HK-2 (cell line): ENCODE results near the gene PIK3IP1.

Experiments
- DNase-seq: peaks from one replicate; pipeline ENCODE4 v3.0.0-alpha.2; 2018; ENCODE audit not compliant: unreplicated experiment

PIK3IP1 gene

DNA sequence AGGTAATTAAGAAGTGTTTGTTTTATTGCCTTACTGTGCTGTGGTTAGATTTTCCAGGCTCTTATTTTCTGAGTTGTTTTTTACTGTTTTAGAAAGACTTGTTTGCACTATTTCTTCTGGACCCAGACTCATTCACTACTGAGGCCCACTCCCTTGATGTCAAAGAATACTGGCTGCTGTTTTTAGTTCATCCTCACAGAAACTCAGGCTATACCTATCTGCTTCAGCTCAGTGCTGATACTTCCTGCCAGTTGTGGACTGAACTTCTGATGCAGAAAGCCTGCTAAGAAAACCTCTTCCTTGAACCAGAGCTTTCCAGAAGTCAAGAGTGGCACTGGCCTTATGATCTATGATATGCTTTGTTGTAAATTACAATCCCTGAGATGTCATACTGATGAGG is 15.9 kb upstream of the PIK3IP1 start:
- DNase-seq, result no peak

DNA sequence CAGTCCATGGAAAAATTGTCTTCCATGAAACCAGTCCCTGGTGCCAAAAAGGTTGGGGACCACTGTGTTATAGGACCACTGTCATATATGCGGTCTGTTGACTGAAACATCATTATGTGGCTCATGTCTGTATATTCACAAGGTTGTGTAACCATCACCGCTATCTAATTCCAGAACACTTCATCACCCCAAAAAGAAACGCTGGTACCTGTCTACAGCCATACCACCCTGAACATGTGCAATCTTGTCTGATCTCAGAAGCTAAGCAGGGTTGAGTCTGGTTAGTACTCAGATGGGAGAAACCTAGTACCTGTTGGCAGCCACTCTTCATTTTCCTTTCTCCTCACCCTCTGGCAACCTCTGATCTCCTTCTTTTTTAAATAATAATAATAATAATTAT is 12.9 kb upstream of the PIK3IP1 start:
- no peak for DNase-seq

DNA sequence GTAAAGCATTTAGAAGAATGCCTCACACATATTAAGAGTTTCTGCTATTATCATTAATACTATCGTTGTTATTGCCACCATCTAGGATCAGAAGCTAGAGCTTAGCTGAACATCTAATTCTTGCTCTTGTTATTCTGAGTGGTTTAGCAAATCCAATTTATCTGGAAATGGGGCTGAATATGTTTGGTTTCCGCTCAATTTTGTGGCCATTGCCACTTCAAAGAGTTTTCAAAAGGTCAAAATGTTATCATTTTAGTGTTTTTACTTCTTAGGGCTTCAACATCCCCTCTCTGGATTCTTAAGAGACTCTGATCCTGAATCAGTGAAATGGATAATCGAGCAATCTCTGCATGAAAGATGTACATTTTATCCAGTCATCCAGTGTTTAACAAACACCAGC is 10.2 kb upstream of the PIK3IP1 start:
- no peak for DNase-seq

DNA sequence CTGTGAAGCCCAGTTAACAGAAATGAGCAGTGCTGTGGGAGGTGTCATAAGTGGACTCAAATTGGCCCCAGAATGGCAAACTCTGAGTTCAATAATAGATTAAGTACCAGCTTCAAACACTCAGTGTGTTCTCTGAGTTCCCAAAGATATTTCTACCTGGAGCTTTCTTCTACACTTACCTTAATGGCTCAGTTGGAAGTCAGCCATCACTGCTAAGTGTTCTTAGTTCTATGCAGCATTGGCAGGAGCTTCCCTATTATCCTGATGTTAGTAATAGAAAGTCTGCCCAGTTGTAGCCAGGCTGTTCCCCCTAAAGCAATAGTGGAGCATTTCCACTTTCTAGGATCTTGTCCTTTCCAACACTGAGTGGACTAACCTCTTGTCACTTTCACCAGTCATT is 9.7 kb upstream of the PIK3IP1 start:
- no peak for DNase-seq

DNA sequence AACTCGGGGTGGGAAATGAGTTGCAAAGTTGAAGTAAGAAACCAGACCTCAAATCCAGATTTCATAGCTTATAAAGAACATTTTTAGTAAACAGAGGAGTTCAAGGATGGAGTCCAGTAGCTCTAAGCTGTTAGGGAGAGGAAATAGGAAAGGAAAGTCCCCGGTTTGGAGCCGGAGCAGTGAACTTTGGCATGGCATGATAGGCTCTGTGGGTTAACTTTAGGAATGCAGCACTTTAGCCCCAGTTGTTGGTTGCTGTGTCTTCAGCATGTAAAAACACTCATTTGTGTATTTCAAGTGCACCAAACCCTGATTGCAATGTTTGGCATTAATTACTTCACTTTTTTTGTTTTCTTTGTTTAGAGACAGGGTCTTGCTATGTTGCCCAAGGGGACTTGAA is 8.6 kb upstream of the PIK3IP1 start:
- no peak for DNase-seq

DNA sequence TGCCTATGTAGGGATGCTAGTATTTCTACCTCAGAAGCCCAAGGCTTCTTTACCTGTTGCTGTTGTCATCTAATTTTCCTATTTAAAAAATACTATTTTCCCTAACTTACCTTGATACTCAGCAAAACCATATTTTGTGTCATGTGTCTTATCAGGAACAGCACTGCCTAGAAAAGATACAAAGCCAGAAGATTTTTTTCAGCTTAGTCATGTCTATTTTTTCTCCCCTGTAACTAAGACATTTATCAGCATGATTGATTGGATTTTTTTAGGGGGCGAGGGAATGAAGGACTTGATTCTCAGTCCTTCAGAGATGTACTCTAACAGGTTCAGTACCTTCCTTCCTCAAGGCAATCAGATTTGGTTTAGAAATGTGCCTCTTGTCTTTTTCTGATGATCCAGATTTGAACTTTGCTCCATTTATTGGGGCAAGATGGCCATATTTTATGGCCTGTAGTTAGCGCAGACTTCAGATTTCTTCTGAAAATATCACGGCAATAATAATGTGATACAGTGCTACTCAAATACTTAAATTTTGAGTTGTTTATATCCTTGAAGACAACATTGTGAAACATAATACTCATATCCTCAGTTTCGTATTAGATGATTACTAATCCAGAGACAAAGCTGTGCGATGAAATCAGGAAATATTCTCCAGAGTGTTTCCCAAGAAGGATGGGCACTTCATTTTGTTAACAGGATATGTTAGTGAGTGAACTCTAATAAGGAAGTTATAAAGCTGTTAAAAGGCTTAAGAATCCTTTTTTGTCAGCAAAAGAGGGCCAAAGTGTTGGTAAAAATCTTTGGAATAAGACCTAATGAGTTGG is 3.8 kb upstream of the PIK3IP1 start:
- DNase-seq, result no peak

DNA sequence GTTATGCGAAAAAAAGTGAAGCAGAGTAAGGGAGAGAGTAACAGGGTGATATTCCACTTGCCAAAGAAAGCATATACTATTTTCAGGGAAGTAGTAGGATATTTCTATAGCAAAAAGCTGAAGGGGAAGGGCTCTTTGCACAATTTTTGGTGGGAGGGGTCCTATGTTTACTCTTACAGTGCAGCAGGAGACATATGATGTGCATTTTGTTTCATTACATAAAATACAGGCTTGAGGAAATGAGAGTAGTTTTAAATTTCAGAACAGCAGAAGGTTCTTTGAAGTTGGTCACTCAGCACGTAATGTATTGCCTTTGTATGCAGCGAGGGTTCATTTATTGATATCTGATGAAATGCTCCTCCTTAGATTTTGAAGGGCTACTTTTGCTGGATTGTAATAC is 3.1 kb upstream of the PIK3IP1 start:
- no peak for DNase-seq

DNA sequence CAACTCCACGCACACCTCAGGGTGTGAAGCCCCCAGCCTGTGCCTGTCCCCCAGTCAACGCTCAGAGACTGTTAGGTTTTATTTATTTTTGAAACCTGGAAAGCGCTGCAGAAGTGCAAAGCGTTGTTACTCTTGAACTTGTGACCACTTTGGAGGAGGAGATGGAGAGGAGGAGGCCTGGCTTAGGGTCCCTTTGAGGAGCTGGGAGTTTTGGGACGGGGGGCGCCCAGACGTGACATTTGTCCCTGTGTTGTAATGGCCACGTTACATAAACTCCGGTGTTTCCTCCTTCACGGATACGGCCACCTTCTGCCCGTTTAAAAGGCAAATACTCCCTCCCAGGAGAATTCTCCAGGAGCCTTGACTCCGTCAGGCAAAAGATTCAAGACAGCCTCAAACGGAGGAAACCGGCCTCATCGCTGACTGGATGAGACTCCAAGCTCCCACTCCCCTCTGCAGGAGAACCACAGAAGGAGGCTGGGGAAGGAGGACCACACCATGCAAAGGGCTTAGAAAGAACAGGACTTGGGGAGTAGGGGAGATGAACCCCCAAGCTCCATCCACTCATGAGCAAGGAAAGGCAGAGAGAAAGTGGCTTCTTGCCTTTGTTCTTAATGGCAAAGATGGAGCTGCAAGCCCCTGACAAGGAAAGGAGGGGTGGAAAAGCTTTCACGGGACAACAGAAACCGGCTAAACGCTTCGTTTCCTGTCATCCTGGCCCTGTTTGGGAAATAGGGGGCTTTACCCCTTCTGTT is 630 bp downstream of the PIK3IP1 start:
- no peak for DNase-seq

DNA sequence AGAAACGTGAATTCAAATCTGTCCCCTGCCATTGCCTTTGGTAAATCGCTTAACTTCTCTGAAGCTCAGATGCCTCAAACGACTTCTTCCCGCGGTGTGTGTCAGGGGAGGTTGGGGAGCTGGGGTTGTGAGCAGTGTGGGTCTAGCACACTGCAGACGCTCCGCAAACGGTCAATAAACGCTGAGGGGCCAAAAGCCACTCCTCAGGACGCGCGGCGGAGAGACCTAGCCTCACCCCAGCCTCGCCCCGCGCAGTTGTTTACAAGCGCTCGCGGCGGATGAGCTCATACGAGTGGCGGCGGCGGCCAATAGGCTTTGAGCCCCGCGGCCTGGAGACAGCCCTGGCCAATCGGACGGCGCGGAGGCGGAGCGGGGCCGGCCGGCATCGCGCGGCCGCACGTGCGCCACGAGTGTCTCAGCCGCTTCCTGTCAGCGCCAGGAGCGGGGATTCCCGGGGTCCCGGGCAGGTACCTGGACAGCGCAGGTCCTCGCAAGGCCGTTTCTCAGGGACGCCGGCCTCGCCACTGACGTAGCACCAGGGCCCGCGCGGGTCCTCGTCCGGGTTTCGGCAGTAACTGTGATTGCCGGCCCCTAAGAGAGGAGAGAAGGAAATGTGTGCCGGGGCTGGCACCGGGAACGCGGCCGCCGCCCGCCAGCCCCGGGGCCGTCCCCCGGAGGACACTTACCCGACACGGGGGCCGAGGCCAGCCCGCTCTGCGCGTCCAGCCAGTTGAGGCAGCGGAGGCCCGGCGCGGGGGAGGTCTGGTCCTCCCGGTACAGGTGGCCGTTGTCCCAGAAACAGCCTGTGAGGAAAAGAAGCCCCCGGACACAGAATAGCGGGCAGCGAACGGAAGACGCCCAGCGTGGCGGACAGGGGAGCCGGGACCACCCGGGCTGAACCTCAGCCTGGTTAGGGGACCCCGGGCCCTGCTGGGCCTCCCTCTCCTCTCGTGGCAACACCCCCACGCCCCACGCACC is 1.5 kb downstream of the PIK3IP1 start:
- DNase-seq, result peak; percentile 86

DNA sequence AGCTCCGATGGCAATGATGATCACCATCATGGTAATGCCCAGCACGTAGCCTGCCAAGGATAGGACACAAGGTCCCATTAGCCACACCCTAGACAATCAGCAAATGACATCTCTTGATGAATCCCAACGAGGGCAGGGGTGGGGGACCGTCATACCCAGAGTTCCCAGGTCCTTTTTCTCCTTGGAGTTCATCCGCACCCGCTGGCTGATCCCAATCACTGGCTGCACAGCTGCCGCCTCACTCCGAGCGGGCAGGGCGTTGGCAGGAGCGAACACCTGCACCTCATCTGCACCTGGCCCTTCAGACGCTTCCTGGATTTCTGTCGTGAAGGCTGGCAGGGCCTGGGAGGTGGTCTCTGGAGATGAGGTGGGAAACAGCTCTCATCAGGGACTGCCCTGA is 2.9 kb downstream of the PIK3IP1 start:
- no peak for DNase-seq

DNA sequence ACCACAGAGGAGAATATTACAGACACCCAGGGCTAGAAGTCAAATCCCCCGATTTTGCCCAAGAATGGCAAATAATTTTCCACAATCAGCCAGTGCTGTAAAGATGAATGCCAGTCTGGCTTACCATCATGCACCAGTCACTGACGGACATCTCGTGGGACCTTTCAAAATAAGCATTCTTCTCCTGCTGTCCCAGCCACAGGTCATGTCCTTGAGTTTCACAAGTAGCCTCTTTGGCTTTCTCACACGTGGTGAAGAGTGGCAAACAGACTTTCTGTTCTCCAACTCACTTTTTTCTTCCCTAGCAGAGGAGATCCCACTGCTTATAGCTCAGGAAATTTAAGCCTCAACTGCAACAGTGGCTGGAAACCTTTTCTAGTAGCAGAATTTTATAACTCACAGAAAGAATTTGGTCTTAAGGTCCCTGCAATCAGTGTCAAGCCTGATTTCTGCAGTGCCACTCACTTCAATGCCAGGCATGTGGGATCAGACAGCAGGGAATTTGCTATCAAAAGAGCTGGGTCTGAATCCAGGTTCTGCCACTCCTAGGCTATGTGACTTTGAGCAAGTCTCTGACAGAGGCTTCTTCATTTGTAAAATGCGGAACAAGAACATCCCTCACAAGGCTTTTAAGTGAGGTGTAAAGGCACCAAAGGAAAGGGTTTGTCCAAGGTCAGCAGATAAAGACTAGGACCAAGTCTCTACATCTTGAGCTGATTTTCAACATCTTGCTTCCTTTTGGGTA is 3.6 kb downstream of the PIK3IP1 start:
- DNase-seq, result no peak

DNA sequence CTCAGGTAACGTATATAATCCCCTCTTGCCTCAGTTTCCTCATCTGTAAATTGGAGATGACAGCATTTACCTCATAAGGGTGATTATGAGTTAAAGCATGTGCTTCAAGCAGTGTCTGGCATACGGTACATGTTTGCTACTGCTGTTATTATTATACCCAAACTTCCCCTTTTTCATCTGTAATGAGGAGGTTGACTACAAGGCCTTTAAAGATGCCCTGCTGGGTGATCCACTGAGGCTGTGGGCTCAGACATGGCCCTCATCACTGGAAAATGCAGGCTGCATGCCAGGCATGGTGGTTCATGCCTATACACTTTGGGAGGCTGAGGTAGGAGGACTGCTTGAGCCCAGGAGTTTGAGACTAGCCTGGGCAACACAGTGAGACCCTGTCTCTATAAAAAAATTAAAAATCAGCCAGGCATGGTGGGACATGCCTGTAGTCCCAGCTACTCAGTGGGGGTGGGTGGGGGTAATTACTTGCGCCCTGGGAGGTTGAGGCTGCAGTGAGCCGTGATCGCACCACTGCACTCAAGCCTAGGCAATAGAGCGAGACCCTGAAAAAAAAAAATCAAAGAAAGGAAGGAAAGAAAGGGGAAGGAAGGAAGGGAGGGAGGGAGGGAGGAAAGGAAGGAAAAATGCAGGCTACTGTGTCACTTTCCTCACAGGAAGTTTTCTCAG is 4.3 kb downstream of the PIK3IP1 start:
- DNase-seq, result no peak

DNA sequence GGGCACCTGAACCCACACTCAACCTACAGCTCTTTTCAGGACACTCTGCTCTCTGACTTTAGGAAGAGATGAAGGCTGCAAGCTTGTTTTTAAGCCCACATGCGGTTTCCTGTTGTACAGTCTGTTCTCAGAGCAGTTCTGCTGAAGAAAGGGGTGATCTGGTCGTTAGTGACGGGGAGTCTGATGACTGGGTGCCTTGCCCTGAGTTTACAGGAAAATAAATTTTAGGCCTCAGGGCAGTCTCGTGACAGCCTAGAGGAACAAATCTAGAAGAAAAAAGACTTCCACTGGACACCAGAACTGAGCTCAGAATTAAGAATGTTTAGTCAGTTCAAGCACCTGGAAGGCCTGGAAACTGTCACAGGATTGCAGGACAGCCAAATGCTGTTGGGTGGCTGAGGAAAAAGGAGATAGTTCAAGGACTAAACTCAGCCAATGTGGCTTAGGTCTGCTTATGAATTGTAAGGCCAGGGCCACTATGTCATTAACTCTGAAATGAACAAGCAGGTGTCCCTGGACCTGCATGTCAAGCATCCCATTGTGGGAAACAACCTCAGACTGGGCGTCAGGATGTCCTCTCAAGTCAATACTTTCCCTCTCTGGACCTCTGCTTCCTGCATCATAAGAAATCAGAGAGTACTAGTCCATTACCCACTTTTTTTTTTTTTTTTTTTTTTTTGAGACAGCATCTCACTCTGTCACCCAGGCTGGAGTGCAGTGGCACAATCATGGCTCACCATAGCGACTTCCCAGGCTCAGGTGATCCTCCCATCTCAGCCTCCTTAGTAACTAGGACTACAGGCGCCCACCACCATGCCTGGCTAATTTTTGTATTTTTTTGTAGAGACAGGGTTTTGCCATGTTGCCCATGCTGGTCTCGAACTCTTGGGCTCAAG is 5.7 kb downstream of the PIK3IP1 start:
- DNase-seq, result no peak

DNA sequence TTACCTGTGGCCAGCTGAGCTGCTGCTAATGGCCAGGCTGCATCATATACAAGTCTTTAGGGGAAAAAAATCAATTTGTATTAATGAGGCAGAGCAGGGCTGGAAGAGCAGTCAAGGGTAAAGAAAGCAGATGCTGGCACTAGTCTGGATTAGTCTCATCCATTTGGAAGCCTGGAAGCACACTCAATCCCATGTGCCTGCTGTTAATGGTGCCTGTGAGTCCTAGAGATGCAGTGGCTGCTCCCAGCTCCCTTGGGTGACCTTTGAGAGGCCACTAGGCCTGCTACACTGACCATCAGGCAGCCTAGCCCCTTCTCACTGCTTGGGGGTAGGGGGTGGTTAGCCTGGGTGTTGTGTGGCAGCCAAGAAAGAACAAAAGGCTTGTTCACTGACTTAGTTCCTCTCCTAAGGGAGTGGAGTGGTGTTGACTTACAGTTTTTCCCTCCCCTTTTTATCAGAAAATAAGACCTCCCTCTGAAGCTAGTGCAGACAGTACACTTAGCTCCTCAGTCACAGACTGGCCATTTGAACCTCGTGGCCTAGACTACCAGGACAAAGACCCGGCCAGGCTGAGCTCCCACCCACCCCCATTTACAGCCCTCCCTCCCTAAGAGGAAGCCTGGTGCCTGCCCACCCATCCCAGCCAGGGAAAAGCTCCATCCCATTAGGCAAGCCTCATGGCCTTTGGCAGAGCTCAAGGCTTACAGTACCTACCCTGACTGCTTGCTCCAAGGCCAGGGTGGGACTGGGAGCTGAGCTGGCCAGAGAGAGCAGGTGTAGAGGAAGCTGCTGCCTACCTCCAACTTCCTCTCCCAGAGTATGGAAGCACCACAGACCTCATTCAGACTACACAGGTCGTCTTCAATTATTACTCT is 7.8 kb downstream of the PIK3IP1 start:
- DNase-seq, result no peak

DNA sequence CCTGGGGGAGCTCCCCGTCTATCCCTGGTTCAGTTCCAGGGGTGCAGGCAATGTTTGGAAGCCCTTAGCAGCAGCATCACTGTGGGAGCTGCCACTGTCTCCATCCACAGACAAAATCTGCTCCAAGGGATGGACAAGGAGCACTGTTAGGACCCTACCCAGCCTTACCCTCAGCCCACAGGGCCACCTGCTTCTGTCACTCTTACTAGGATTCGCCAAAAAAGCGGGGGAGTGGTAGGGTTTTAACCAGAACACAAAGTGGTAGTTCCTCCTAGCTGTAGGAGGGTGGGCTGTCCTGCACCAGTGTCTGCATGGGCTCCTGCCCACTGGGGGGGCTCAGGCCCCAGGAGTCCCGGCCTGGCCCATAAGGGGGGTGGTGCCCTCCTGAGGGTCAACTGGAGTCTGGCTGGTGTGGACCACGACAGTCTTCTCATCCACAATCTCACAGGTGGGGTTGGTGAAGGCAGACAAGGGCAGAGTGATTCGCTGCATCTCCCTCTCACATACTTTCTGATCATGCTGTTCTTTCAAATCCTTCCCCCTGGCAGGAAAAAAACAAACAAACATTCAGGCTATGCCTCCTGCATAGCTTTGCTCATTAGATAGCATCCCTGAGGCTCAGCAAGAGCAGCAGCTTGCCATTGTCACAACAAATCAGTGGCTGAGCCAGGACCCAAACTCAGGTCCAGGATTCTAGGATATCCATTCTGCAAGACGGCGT is 9.4 kb downstream of the PIK3IP1 start:
- DNase-seq, result no peak

DNA sequence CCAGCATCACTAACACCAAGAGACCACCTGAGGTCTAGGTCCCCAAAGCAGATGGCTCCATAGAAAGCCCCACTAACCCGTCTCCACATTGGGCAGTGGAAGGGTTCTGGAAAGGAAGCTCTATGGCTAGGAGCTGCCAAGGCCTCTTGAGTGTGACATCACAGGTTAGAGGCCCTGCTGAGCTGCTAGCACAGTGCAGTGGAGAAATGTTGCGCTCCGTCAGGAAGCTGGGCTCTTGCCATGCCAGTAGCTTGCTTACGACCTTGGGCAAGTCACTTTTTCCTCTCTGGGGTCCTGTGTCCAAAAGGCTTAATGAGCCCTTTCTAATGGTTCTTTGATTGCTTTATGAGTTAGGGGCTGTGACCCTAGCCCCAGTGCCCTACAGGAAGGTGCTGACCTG is 10.6 kb downstream of the PIK3IP1 start:
- no peak for DNase-seq

DNA sequence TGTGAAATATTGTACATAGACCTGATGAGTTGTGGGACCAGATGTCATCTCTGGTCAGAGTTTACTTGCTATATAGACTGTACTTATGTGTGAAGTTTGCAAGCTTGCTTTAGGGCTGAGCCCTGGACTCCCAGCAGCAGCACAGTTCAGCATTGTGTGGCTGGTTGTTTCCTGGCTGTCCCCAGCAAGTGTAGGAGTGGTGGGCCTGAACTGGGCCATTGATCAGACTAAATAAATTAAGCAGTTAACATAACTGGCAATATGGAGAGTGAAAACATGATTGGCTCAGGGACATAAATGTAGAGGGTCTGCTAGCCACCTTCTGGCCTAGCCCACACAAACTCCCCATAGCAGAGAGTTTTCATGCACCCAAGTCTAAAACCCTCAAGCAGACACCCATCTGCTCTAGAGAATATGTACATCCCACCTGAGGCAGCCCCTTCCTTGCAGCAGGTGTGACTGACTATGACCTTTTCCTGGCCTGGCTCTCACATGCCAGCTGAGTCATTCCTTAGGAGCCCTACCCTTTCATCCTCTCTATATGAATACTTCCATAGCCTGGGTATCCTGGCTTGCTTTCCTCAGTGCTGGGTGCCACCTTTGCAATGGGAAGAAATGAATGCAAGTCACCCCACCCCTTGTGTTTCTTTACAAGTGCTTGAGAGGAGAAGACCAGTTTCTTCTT is 12.3 kb downstream of the PIK3IP1 start:
- no peak for DNase-seq

DNA sequence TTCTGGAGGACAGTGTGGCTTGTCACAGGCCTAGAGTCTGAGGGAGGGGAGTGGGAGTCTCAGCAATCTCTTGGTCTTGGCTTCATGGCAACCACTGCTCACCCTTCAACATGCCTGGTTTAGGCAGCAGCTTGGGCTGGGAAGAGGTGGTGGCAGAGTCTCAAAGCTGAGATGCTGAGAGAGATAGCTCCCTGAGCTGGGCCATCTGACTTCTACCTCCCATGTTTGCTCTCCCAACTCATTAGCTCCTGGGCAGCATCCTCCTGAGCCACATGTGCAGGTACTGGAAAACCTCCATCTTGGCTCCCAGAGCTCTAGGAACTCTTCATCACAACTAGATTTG is 13.0 kb downstream of the PIK3IP1 start:
- DNase-seq, result no peak
